Neutrophil (primary cell): ENCODE data around the gene PPP2R5C.

Experiments used
- H3K27ac ChIP-seq: fragments of 200-600 bp; sonication (generic); 2 replicates; pipeline ENCODE4 v1.5.1; 2016; ENCODE audit warnings: mild to moderate bottlenecking, moderate library complexity
- H3K27me3 ChIP-seq: fragments of 200-600 bp; sonication (generic); 2 replicates; pipeline ENCODE4 v1.6.0; 2016; ENCODE audit warnings: mild to moderate bottlenecking
- H3K36me3 ChIP-seq: fragments of 200-600 bp; sonication (generic); 2 replicates; pipeline ENCODE4 v1.5.1; 2017
- H3K4me1 ChIP-seq, 2 experiments: fragments of 200-600 bp in 1 of 2; sonication (generic) in 1 of 2; 1 replicate in 1 of 2; 2 replicates in 1 of 2; pipeline versions ENCODE4 v1.5.1 to v1.6.1; 2013 to 2016; ENCODE audit warnings: low read depth in 1 of 2, low read length in 1 of 2, mild to moderate bottlenecking in 1 of 2, moderate library complexity in 1 of 2; ENCODE audit not compliant: control insufficient read depth in 1 of 2, insufficient read depth in 1 of 2
- H3K4me3 ChIP-seq, 2 experiments: fragments of 200-600 bp in 1 of 2; sonication (generic) in 1 of 2; 1 replicate in 1 of 2; 2 replicates in 1 of 2; pipeline ENCODE4 v1.5.1; 2013 to 2016; ENCODE audit warnings: low read depth in 1 of 2, low read length in 1 of 2, mild to moderate bottlenecking in 1 of 2, moderate library complexity in 1 of 2
- H3K9me3 ChIP-seq: fragments of 200-600 bp; sonication (generic); 2 replicates; pipeline ENCODE4 v1.5.1; 2016
- TF ChIP-seq, protein P1 (sequence below): fragments of 200-600 bp; sonication (generic); IDR thresholded peaks from 2 replicates; pipeline ENCODE4 v1.5.1; 2016; ENCODE audit warnings: antibody characterized with exemption

Gene PPP2R5C

GRCh38 chr14:101878822-101879528 lies 117.5 kb downstream of the PPP2R5C start:
- Histone ChIP-seq H3K36me3 (peaks cover 32% of the 10 kb centered on the region), H3K27me3 (no peaks in the 10 kb centered on the region), H3K4me1 (peaks cover 14 to 18% of the 10 kb centered on the region in 2 experiments), H3K4me3 (no peak overlapping the region), H3K27ac (no peak overlapping the region), H3K9me3 (no peaks in the 10 kb centered on the region)
- TF ChIP-seq, protein P1, sequence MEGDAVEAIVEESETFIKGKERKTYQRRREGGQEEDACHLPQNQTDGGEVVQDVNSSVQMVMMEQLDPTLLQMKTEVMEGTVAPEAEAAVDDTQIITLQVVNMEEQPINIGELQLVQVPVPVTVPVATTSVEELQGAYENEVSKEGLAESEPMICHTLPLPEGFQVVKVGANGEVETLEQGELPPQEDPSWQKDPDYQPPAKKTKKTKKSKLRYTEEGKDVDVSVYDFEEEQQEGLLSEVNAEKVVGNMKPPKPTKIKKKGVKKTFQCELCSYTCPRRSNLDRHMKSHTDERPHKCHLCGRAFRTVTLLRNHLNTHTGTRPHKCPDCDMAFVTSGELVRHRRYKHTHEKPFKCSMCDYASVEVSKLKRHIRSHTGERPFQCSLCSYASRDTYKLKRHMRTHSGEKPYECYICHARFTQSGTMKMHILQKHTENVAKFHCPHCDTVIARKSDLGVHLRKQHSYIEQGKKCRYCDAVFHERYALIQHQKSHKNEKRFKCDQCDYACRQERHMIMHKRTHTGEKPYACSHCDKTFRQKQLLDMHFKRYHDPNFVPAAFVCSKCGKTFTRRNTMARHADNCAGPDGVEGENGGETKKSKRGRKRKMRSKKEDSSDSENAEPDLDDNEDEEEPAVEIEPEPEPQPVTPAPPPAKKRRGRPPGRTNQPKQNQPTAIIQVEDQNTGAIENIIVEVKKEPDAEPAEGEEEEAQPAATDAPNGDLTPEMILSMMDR = no peak

DNA sequence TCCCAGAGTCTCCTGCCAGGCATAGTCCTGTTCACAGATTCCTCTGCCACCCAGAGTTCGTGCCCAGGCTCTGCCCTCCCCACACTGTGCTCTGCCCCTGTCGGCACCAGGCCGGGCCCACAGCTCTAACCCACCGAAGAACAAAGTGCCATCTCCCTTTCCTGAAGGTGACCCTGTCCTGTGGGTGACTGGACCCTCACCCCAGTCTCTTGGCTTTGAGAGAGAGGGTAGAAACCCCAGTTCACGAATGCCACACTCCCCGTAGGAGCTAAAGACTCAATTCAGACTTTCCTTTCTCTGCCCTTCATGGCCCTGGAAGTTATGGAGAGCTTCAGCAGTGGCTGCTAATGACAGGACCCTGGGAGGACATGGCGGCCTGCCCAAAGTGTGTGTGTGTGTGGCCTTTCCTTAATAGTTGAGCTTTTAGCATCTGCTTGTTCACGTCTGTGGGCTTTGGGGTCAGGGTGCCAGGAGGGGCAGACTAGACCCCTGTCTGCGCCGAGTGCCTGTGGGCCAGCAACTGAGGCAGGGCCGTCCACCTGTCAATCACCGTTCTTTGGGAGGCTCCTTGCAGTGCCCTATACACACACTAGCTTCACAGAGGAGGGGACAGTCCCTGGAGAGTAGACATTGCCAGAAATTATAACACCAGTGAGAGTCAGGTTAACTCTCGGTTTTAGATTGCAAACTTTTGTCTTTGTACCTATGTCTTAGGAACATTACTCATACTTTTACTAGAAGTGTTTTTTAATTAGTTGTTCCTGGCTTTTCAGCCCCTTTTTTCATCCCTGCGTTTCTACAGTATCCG lies 118.2 kb downstream of the PPP2R5C start:
- H3K4me3 ChIP-seq = no peak overlapping the region
- H3K4me1 ChIP-seq = peaks cover 14% of the 10 kb centered on the region in 2 experiments
- no peaks in the 10 kb centered on the region for H3K9me3 ChIP-seq
- TF ChIP-seq, protein P1 = no peak
- H3K27me3 ChIP-seq = no peaks in the 10 kb centered on the region
- H3K27ac ChIP-seq = no peak overlapping the region
- peaks cover 40% of the 10 kb centered on the region for H3K36me3 ChIP-seq

DNA sequence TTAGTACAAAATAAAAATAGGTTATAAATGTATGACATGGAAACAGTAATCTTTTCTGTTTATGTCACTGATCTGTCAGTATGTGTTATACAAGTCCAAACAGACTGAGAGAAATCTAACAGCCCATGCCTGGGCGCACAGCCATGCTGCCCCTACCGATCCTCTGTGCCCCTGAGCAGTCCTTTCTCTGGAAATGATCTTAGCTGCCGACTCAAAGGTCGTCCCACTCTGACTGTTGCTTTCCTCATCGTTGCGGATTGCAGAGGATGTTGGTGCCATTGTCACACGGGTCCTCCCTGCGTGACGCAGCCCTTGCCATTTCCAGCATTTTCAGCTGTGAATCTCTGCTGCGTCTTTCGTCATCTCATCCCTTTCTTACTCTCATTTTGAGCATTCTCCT lies 119.9 kb downstream of the PPP2R5C start:
- Histone ChIP-seq H3K36me3 (peaks cover 51% of the 10 kb centered on the region), H3K27me3 (no peaks in the 10 kb centered on the region), H3K4me1 (peaks cover 9 to 11% of the 10 kb centered on the region in 2 experiments), H3K9me3 (no peaks in the 10 kb centered on the region), H3K27ac (no peak overlapping the region), H3K4me3 (no peak overlapping the region)
- TF ChIP-seq, protein P1 = no peak

- H3K9me3 ChIP-seq = no peaks in the 10 kb centered on the region
- no peaks in the 10 kb centered on the region for H3K27me3 ChIP-seq
- H3K36me3 ChIP-seq = peaks cover 58% of the 10 kb centered on the region
- no peak overlapping the region for H3K27ac ChIP-seq
- peaks cover 0 to 2% of the 10 kb centered on the region in 2 experiments for H3K4me1 ChIP-seq
- TF ChIP-seq, protein P1 = no peak
- no peak overlapping the region for H3K4me3 ChIP-seq
These were observed 120.8 kb downstream of the PPP2R5C start for GRCh38 chr14:101882141-101882935.

DNA sequence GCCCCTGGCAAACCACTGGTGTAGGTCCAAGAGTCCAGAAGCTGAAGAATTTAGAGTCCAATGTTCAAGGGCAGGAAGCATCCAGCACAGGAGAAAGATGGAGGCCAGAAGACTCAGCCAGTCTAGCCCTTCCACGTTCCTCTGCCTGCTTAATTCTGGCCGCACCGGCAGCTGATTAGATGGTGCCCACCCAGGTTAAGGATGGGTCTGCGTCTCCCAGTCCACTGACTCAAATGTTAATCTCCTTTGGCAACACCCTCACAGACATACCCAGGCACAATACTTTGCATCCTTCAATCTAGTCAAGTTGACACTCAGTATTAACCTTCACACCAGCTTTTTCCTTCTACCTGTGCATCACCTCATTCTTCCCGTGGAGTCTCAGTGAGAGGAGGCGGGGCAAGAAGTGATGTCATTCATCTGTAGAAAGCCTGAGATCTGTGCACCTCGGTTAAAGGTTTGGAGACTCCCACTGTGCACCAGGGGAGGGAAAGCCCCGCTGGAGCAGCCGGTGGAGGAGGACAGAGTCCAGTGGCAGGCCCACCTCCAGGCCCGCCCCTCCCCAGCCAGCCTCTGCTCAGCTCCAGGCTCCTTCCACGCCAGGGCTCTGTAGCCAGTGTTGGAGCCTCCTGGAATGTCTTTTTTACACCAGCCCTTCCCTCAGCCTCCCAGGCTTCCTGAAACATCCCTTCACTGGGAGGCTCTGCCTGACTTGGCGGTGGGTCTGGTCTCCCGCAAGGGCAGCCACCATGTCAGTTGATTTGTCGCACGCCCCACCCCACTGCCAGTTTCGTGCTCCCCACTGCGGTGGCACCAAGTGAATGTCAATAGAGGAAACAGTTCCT lies 122.8 kb downstream of the PPP2R5C start:
- Histone ChIP-seq H3K27me3 (no peaks in the 10 kb centered on the region), H3K4me3 (no peak overlapping the region), H3K9me3 (no peaks in the 10 kb centered on the region), H3K27ac (no peak overlapping the region), H3K36me3 (peaks cover 71% of the 10 kb centered on the region), H3K4me1 (no peaks in the 10 kb centered on the region)
- TF ChIP-seq, protein P1 = no peak
